Measurements from ENCODE around the gene GRM4.

DNA sequence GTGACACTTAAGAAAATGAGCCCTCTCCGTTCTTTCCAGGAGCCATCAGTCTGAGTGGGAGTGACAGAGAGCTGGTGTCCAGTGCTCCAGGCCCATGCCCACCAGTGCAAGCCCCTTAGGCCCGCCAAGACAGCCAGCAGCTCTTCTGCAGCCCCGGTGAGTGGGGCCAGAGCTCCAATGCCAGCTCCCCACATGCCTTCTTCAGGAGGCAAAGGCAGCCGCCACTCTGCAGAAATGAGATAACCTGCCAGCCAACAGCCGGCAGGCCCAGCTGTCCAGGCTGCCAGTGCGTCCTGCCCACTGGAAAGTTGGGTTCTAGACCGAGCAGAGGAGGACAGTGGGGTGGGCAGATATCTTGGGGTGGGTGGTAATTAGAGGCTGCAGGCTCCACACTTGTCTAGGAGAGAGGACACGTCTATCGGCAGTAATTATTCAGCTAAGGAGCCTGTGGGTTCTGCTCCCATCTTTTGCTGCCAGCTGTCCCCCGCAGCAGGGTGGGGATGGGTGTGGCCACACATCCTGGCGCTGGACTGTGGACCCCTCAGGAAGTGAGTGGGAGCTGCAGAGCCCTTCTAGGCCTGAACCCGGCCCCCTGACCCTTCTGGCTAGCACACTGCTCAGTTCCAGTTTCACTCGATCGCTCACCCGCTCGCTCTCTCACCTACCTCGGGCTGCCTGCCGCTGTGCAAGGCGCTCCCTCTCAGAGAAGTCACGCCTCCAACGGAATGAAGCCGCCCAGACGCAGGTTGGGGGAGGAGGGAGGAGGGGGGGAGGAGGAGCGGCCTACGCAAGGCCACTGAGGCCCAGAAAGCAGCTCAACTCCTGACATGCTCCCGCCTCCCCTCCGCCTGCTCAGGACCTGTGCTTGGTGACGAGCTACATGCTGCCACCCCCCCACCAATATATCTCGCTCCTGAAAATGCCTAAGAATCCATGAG is 3.6 kb downstream of the GRM4 start:
- TF ChIP-seq, protein P1, sequence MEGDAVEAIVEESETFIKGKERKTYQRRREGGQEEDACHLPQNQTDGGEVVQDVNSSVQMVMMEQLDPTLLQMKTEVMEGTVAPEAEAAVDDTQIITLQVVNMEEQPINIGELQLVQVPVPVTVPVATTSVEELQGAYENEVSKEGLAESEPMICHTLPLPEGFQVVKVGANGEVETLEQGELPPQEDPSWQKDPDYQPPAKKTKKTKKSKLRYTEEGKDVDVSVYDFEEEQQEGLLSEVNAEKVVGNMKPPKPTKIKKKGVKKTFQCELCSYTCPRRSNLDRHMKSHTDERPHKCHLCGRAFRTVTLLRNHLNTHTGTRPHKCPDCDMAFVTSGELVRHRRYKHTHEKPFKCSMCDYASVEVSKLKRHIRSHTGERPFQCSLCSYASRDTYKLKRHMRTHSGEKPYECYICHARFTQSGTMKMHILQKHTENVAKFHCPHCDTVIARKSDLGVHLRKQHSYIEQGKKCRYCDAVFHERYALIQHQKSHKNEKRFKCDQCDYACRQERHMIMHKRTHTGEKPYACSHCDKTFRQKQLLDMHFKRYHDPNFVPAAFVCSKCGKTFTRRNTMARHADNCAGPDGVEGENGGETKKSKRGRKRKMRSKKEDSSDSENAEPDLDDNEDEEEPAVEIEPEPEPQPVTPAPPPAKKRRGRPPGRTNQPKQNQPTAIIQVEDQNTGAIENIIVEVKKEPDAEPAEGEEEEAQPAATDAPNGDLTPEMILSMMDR (conservative IDR thresholded peaks at IDR 0.05; ENCODE audit: low read depth, low read length), result no peak
- no peak for TF ChIP-seq EZH2 (IDR thresholded peaks at IDR 0.05; ENCODE audit: low read length, unreplicated experiment)
- TF ChIP-seq EZH2phosphoT487 (IDR thresholded peaks at IDR 0.05; ENCODE audit: borderline replicate concordance, low read length), result no peak
